Renal pelvis (tissue), 4 donors: ENCODE measurements around the gene TACSTD2. TPM values are rescaled to one million over a fixed set of nuclear protein-coding genes. Genes with fewer than 3 reads are reported as not detected.
A peak's percentile ranks its signal among the peaks of the same experiment; 100 is the strongest.
"Not testable (repeated sequence)": the region's sequence is repeated elsewhere in the genome, so short reads cannot be mapped to it uniquely, and the experiment has no call there.

ENCODE experiments used
- DNase-seq: peaks from one replicate; pipeline ENCODE4 v3.0.0-alpha.2; 2013
- polyA plus RNA-seq, 3 donors: library from polyadenylated mRNA; unstranded; fragments of 120-200 nt; gene quantifications; one replicate each; pipeline ENCODE4 v1.2.1, GENCODE V29; 2013; ENCODE audit not compliant: insufficient read length in 3 of 3

TACSTD2 gene
- polyA plus RNA-seq, 3 donors, result 23.6 to 38.8 (median 36.9) TPM

GRCh38 chr1:58570094-58570493 is 7.0 kb downstream of the TACSTD2 start:
- DNase-seq, result no peak

- no peak for DNase-seq
Observed at GRCh38 chr1:58568911-58569310, 8.1 kb downstream of the TACSTD2 start.

DNA sequence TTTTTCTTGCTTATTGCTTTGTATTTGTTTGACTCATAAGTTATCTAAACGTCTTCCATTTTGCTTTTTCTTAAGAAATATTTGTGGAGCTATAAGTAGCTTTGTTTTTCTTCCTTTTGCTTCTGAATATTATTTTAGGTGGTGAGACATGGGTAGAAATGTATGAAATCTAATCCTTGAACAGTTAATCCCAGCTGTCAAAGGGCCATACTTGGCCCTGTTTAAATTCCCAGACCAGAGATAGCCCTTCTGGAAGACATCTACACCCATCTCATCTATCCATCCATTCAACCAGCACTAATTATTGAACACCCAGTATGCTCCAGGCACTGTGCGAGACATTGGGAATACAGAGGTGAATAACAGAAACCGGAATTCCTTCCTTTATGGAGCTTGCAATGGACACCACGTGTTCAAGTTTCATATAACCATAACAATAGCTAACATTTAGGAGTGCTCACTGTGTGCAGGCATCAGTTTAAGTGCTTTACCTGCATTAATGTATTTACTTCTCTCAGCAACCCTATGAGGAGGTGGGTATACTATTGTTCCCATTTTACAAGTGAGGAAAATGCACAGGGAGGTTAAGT is 8.7 kb downstream of the TACSTD2 start:
- DNase-seq, result no peak

DNA sequence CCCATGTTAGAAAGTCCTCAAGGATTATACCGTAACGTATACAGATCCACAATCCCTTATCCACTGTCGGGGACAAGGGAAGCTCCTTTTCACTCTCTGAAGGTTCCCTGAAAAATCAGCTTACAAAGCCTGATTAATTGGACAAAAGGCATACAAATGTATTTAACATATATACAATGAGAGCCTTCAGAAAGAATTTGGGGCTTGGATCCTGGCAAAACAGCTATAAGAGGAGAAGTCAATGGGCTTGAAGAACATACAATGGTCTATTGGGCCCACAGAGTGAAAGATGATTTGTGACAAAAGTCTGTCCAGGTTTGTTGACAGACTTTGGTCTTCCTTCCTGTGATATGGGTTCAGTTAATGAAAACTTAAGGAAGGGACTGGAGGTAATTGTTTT is 10.7 kb downstream of the TACSTD2 start:
- DNase-seq, result no peak

GRCh38 chr1:58563715-58564114 is 13.3 kb downstream of the TACSTD2 start:
- DNase-seq, result not testable (repeated sequence)

DNA sequence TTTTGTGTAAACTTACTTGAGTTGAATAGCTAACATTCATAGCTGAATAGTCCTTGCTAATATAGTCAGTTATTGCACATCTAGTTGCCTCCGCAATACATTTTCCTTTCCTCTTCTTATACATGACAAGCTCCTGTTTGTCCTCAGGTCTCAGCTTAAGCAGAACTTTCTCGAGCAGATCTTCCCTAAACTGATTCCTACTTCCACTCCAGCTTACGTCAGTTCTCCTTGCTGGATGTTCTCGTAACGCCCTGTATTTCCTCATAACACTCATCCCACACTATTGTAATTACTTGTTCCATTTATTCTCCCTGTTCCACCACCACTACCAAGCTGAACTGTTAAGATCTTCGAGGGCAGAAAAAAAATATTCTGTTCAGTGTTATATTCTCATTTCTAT is 15.4 kb downstream of the TACSTD2 start:
- DNase-seq, result no peak

- DNase-seq, result no peak
Observed at GRCh38 chr1:58555393-58555792, 21.7 kb downstream of the TACSTD2 start.

- DNase-seq, result no peak
Observed at GRCh38 chr1:58551186-58552140, 25.6 kb downstream of the TACSTD2 start.

DNA sequence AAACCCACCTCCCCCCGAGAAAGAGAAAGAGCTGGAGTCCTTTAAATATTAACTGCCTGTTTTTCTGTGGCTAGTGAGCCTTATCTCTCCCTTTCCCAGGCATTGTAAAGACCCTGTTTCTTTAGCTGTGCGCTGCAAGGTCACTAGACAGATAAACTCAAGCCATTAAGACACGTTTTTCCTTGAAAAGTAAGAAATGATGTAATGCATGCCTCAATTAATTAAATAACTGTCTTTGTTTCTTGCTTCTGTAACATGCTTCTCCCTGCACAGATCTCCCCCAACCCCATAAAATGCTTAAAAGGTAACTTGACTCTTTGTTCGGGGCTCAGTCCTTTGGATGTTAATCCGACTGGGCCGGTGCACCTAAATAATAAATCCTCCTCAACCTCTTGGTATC is 27.8 kb downstream of the TACSTD2 start:
- DNase-seq, result peak; percentile 26

DNA sequence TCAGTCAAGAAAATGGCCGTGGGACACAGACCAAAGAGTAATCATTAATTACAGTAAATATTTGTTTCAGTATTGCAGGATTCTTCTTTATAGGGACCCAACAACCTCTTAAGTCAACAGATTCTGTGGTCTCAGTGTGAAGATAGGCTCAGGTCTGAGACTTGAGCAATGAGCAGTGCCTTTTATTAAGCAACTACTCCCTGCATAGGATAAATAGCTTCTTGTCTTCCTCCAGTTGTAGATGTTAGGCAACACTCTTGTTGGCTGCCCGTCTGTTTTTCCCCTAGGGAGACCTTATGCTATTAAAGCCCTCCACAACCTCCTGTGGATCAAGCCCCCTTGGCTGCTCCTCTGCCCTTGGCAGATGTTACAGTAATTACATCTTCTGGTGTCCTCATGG is 28.7 kb downstream of the TACSTD2 start:
- no peak for DNase-seq

- peak; percentile 95 for DNase-seq
Observed at GRCh38 chr1:58546520-58547308, 30.3 kb downstream of the TACSTD2 start, which contains the start of gene OMA1. OMA1 (minus strand) TSS chr1:58546726; CDS start chr1:58539294, 7,432 bp downstream.

- DNase-seq, result peak; percentile 69
Observed at GRCh38 chr1:58545591-58546519, 31.2 kb downstream of the TACSTD2 start.

DNA sequence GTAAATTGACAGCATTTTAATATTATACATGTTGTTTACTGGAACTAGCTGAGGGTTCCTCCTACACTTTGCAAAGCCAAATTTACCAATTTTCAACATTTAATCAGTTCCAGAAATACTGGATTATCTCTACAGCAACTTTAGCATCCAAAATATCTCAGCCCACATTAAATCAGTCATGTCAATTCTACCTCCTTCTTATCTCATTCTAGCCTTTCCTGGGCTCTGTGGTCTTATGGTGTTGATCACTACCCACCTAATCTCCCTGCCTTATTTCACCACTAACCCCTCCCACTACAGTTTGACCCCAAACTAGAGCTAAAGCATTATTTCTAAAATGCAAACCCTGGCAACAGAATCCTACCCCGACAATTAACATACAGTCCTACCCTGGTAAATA is 33.8 kb downstream of the TACSTD2 start:
- DNase-seq, result no peak

GRCh38 chr1:58539553-58539952 is 37.5 kb downstream of the TACSTD2 start:
- DNase-seq, result no peak

- no peak for DNase-seq
Observed at GRCh38 chr1:58538821-58539220, 38.2 kb downstream of the TACSTD2 start.

DNA sequence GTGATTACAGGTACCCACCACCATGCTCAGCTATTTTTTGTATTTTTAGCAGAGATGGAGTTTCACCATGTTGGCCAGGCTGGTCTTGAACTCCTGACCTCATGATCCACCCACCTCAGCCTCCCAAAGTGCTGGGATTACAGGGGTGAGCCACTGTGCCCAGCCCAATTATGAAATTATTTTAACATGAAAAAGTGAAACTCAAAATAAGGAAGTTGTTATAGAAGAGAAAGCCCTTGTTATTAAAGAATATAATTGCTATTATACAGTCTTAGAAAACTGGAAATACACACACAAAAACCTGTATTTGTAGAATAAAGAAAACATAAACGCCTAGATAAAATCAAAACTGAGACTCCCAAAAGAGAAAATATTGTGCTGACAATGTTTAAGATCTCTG is 45.2 kb downstream of the TACSTD2 start:
- DNase-seq, result not testable (repeated sequence)

DNA sequence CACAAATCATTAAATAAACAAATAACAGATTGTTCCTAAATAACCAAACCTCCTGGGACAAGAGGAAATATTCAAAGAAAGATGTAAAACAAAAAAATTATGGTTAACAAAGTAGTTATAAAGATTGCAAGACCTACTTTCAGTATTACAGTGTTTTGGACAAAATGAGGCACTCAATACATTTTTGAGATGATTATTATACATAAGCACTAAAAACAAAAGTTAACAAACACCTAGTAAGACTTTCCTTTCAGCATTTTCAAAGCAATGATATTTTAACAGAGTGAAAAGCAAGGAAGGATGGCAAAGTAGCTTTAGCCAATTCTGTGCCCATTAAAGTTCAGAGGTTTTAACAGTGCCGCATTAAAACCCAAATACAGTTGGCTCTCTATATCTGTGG is 47.8 kb downstream of the TACSTD2 start:
- DNase-seq, result no peak

- no peak for DNase-seq
Observed at GRCh38 chr1:58528518-58528917, 48.5 kb downstream of the TACSTD2 start.
